GM21723 (cell line): ENCODE data around the gene STXBP2.

Experiments
- ATAC-seq: cut with Tn5 transposase; IDR thresholded peaks from one replicate; pipeline ENCODE4 v1.9.1; 2021; ENCODE audit warnings: mild to moderate bottlenecking, moderate library complexity; ENCODE audit not compliant: unreplicated experiment

STXBP2 gene

DNA sequence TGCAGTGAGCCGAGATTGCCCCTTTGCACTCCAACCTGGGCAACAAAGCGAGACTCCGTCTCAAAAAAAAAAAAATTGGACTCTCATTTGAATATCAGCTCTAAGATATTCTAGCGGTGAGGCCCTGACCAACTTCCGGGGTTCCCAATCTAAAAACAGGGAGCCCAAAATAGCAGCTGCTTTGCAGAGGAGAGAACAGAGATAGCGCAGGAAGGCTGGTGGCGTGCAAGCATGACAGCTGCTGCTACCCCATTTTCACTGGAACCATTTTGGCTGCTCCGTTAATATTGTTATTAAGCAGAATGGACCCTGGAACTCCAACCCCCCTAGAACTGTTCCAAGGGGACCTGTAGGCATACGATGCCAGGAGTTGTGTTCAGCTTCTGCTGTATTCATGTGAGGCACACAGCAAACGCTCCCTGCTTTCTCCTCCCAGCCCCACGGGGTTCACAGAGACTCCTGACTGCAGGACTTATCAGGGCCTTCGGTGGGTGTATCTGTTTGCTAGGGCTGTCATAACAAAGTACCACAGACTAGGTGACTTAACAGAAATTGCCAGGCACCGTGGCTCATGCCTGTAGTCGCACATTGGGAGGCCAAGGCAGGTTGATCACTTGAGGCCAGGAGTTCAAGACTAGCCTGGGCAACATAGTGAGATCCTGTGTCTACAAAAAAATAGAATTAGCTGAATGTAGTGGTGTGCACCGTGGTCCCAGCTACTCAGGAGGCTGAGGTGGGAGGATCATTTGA lies 11.5 kb downstream of the STXBP2 start:
- no peak for ATAC-seq

DNA sequence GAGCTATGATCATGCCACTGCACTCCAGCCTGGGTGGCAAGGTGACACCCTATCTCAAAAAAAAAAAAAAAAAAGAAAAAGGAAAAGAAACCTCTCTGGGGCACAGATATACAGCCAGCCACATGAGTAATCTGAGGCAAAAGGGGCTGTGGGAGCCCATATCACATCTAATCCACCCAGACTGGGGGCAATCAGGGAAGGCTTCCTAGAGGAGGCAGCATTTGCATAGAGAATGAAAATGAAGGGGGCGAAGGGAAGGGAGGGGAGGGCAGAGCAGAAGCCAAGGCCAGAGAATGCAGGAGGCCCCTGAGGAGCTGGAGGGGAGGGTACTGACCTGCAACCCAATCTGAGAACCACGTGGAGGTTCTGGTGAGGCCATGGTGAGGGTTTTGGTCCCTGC lies 13.2 kb downstream of the STXBP2 start:
- ATAC-seq: no peak

DNA sequence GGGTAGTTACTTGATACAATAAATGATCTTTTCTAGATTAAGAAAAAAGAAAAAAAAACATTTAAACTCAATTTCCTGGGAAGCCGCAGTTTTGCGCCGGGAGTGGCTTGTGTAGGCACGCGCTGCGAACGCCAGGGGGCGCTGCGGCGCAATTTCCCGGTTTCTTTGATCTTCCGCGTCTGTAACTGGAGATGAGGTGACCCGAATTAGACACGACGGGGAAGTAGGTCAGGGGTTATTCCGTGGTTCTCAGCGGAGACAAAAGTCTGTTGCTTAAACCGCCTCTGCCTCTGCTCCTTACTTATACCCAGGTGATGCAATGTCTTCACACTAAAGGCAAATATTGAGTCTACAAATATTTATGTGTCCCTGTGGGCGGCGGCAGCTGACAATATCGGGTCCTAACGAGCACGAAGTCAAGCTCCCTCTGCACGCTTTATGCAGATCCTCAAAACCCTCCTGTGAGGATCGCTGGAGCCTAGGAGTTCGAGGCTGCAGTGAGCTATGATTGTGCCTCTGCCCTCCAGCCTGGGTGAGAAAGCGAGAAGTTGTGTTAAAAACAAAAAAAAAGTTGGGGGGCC lies 15.2 kb downstream of the STXBP2 start:
- ATAC-seq: no peak

DNA sequence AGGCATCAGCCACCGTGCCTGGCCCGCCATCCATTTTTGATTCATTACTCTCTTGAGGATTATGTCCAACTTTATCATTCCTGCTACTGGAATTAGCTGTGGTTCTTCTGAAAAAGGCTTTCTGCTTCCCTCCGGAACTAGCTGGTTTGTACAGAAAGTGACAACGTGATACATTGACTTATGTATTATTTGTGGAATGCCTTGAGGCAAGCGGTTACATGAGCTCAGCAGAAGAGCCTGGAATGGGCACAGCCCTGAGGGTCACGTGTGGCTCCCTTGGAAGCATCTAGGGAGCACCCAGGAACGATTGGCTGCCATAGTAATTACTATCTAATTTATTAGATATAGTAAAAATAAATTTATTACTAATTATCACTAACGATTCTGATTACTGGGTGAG lies 17.5 kb downstream of the STXBP2 start:
- no peak for ATAC-seq

DNA sequence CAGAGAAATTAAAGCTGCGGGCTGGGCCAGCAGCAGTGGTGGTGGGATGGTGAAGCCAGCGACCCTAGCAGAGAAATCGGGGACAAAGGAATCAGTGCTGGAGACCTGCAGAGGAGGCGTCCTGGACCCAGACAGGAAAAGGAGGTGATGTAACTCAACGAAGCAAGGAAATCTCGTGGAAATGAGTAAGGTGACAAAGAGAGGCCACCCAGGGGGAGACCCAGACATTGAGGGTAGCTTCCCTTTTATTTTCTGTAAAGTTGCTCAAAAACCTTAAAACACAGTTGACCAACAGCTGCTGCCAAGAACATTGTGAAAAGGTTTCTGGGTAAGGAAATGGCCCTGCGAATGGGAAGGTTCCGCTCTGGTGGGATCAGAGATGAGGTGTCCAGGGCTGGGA lies 18.7 kb downstream of the STXBP2 start:
- no peak for ATAC-seq

DNA sequence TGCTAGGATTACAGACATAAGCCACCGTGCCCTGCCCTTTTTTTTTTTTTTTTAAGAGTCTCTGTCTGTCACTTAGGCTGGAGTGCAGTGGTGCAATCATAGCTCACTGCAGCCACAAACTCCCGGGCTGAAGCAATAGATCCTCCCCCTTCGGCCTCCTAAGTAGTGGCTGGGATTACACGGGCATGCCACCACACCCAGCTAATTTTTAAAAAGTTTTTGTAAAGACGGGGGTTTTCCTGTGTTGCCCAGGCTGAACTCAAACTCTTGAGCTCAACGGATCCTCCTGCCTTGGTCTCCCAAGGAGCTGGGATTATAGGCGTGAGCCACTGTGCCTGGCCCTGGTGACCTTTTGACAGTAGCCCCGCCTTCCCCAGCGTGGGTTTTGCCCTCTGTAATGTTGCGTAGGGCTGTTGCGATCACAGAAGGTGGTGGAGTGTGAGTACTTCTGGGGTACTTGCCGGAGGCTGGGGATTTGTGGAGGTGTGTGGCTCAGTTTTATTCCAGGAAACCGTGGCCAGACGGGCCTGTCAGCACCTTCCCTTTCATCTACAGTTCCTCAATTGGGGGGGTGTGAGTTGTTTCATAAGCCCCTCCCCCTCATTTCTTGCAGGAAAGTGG lies 20.3 kb downstream of the STXBP2 start:
- no peak for ATAC-seq

DNA sequence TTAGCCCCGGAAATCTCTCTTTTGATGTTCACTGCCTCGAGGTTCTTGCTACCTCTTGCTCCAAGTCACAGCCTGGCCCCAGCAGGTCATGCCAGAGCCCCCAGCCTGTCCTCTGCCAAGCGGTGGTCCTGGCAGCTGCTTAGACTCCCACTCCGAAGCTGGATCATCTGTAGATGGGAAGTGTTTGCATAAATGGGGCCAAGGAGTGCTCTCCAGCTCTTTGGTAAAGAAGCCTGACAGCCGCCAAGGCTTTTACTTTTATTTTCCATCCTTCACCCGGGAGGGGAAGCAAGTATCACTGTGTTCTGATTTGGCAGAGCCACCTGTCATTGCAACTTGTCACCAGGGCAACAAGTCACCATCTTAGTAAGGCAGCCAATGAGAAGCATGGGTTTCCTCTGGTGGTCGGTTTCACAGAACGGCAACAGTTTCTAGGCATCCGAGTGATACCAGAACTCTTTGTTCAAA lies 21.3 kb downstream of the STXBP2 start:
- peak; percentile 78 for ATAC-seq

DNA sequence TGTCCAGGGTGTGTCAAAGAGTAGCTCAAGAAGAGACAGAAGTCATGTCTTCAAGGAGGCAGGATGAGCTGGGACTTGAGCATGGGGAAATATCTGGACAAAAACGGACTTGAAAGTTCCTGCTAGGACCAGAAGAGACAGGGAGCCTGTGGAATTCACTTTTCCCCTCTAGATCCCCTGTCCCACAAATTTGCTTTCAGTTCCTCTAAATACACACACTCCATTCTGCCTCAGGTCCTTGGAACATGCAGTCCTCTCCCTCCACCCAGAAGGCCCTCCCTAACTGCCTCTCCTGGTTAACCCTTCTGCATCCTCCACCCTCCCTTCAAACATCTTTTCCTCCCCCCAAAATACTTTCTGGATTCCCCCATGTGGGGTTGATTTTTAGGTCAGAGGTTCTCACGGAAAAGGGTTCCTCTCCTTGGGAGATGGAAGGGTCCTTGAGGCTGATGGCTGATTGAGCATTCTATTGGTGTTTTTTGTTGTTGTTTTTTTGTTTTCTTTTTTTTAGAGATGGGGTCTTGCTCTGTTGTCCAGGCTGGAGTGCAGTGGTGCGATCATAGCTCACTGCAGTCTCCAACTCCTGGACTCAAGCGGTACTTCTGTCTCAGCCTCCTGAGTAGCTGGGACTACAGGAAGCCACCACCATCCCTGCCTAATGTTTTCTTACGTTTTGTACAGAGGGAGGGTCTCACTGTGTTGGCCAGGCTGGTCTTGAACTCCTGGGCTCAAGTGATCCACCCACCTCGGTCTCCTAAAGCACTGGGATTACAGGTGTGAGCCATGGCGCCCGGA lies 25.0 kb downstream of the STXBP2 start:
- ATAC-seq: no peak

DNA sequence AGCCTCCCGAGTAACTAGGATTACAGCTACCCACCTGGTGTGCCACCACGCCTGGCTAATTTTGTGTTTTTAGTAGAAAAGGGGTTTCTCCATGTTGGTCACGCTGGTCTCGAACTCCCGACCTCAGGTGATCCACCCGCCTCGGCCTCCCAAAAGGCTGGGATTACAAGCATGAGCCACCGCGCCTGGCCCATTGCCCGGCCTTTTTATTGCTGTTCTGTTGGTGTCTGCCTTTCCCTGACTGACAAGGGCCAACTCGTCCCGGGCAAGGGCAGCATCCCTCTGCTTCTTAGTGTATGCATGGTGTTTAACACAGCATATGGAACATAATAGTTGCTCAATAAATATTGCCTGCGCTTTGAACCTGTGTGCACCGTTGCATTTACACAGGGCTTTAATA lies 25.7 kb downstream of the STXBP2 start:
- no peak for ATAC-seq

DNA sequence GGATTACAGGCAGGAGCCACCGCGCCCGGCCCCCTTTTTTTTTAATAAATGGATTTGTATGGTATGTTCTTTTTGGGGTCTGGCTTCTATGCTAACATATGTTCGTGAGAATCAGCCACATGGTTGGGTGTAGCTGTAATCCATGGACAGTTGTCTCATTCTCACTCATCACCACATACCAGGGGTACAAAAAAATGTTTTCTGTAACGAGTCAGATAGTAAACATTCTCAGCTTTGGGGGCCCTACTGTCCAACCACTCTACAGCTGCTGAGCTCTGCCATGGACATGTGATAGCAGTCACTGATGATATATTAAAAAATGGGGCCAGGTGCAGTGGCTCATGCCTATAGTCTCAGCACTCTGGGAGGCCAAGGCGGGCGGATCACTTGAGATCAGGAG lies 26.8 kb downstream of the STXBP2 start:
- ATAC-seq: no peak

DNA sequence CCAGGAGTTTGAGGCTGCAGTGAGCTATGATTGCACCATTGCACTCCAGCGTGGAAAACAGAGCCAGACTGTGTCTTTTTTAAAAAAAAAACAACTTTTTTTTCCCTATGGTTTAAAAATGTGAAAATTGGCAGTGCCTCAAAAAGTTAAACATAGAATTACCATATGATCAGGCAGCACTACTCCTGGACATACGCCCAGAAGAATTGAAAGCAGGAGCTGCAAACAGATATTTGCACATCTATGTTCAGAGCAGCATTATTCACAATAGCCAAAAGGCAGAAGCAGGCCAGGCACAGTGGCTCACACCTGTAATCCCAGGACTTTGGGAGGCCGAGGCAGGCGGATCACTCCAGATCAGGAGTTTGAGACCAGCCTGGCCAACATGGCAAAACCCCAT lies 28.2 kb downstream of the STXBP2 start:
- no peak for ATAC-seq

DNA sequence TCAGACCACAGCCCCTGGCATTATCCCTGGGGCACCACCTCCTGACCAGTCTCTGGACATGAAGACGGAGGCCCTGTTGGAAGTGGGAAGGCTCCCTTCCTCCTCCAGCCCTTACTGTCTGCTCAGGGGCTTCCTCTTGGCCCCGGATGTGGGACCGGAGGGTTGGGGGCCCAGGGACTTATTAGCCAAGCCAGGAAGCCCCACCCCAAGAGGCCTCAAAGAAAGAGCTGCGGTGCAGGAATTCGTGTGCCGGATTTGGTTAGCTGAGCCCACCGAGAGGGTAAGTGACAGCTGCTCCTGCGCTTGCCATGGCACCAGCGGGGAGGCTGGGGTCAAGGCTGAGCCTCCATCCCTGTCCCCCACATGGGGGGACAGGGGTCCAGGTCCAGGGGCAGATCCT lies 31.9 kb downstream of the STXBP2 start, which contains the start of gene RETN:
Gene RETN, plus strand, starts transcription at position 208 of the 400 bp plus-strand sequence. CDS start 278 bp downstream, outside the sequence.
- no peak for ATAC-seq

DNA sequence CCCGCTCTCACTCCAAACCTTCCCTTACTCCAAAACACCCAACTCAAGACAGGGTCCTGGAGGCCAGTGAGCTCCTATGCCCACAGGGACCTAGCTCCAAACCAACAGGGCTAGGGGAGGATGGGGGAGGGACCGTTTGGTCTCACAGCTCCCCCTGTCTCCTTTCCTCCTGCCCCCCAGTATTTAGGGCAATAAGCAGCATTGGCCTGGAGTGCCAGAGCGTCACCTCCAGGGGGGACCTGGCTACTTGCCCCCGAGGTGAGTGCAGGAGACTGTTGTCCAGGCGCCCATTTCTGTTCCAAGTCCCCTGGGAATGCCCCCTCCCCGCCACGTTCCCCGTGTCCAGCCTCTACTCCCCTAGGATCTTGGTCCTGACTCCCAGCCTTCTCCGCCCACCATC lies 32.7 kb downstream of the STXBP2 start:
- no peak for ATAC-seq

DNA sequence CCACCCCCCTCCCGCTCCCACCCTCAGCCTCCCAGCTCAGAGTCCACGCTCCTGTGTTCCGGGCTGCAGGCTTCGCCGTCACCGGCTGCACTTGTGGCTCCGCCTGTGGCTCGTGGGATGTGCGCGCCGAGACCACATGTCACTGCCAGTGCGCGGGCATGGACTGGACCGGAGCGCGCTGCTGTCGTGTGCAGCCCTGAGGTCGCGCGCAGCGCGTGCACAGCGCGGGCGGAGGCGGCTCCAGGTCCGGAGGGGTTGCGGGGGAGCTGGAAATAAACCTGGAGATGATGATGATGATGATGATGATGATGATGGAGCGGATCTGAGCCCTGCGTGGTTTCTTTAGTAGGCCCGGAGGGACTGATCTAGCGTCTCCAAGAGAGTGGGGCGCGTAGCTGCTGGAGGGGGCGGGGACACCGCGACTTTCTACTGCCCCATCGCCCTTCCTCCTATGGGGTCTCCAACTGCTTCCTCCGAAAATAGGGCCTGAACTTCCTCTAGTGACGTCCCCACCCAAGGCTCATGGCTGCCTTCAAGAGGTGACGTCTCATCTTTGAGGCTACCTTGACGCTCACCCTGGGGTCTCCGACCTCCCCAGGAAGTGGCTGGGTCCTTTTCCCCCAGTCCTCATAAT lies 33.4 kb downstream of the STXBP2 start:
- no peak for ATAC-seq

DNA sequence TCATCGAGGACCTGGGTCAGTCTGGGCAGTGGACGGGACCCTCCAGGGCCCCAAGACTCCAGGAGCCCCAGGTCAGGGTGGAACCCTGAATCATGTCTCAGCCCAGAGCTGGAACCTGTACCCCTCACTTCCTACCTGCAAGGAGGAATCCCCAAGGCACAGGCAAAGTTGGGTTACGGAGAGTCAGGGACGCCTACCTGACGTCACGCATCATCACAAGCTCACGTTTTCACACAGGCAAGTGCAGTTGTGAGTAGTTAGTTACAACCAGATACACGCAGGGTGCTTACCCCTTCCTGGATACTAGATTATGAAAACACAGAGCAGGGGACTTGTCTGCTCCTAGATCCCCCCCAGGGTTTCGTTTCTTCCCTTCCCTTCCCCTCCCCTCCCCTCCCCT lies 33.9 kb downstream of the STXBP2 start:
- no peak for ATAC-seq

DNA sequence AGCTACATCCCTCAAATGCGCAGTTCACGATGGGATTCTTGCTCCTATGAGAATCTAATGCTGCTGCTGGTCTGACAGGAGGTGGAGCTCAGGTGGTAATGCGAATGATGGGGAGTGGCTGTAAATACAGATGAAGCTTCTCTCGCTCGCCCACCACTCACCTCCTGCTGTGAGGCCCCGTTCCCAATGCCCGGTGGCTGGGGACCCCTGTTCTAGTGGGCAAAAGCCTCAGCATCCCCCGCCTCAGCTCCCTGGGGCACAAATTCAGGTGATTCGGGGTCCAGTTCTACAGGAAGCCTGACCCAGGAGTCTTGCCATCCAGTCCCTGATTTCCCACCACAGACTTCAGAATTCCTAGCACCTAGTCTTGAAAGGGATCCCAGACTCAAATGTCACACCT lies 35.6 kb downstream of the STXBP2 start:
- no peak for ATAC-seq

DNA sequence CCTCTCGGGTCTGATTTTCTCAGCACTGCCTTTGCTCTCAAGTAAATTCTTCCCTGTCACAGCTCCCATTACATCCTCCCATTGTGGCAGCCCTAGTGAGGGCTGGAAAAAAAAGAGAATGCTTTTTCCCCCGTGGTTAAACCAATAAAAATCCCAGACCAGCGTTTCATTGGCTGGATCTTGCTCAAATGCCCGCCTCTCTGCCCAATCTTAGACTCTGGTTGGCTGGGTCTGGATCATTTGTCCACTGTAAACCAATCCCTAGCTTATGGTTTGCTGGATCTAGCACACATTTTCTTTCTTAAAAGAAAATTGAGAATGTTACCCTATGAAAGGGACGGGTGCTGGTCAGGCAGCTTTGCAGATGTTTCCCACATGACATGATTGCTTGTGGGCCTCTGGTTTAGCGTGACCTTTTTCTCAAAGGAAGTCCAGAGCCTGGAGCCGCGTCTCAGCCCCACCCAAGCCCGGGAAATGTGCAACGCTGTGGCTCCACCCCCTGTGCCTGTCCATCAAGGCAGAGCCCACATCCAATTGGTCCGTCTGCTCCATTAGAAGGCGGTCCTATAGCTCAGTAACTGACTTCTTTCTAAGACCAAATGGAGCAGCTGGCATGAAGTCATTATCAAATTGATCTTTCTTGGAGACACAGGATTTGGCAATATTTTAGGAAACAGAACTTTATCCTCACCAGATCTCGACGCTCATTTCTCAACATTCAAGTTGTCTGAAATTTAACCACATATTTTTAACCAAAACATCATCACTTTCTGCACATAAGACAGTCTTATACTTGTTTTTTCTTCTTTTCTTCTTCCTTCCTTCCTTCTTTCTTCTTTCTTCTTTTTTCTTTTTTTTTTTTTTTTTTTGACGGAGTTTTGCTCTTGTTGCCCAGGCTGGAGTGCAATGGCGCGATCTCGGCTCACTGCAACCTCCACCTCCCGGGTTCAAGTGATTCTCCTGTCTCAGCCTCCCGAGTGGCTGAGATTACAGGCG lies 37.4 kb downstream of the STXBP2 start:
- no peak for ATAC-seq

DNA sequence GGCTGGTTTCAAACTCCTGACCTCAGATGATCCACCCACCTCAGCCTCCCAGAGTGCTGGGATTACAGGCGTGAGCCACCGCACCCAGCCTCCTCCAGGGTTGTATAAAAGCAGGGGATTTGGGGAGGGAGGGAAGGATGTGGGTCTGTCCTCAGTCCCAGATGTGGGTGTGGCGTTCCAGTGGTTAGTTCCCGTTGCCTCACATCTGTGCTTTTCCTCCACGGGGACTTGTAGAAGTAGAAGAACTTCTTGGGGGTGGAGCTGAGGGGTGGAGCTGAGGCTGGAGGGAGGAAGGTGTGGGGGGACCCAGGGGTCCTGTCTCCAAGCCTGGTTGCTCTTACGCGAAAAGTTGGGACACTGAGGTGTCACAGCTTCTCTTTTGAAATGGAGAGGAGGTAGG lies 39.5 kb downstream of the STXBP2 start:
- ATAC-seq: no peak

DNA sequence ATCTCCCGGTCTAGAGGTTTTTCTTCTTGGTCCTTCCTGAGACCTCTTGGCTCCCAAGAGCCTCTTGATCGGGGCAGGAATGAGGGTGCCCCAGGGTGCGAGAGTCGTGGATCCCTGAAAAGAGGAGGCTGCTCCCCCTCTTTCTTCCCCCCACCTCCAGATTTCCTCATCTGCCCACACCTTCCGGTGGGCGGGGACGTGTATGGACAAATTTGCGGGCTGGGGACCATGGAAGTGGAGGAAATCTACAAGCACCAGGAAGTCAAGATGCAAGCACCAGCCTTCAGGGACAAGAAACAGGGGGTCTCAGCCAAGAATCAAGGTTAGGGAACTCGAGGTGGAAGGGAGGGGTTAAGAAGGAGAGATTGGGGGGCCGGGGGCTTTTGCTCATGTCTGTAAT lies 39.9 kb downstream of the STXBP2 start, which contains the start of gene MCEMP1:
Gene MCEMP1, plus strand, starts transcription at position 237 of the 400 bp plus-strand sequence. Its CDS starts 31 bp downstream, at position 268.
- ATAC-seq: no peak
